ENCODE measurements around the gene SRF. TPM values are rescaled to one million over a fixed set of nuclear protein-coding genes. Genes with fewer than 3 reads are reported as not detected.

Gene SRF
- total and polyA plus RNA-seq, 2 donors (not counting 3 experiments of a cell fraction or from before 2014, with no cell fraction given) = 34.4 to 55.8 TPM

DNA sequence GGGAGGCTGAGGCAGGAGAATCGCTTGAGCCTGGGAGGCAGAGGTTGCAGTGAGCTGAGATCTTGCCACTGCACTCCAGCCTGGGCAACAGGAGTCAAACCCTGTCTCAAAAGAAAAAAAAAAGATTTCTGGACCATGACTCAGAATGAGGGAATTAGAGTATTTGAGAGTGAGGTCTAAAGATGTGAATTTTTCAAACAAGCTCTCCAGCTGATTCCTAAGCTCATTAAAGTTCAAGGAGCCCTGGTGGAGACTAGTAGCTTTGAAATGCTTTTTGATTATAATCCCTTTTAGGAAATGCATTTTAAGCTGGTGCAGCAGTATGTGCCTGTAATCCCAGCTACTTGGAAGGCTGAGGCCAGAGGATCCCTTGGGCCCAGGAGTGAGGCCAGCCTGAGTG lies 21.8 kb upstream of the SRF start:
- TF ChIP-seq MYC (IDR thresholded peaks at IDR 0.05; ENCODE audit: low read depth, low read length) (no peak), POLR2A (IDR thresholded peaks at IDR 0.05; ENCODE audit: low read depth, low read length) (no peak), JUN (IDR thresholded peaks at IDR 0.05; ENCODE audit: borderline replicate concordance, insufficient read depth, insufficient read length, low read depth) (no peak), MAX (IDR thresholded peaks at IDR 0.05; ENCODE audit: insufficient read depth, insufficient read length) (no peak), CTCF (IDR thresholded peaks at IDR 0.05; ENCODE audit: extremely low read depth in 1 of 2, insufficient read depth in 1 of 2, low read depth in 1 of 2, low read length in 2 of 2) (no peak), GATA2 (IDR thresholded peaks at IDR 0.05; ENCODE audit: insufficient read depth, insufficient read length, low read depth, low read length) (no peak), POLR2AphosphoS5 (IDR thresholded peaks at IDR 0.05; ENCODE audit: insufficient read depth, low read depth, low read length) (no peak), EZH2 (IDR thresholded peaks at IDR 0.05; ENCODE audit: borderline replicate concordance, low read depth, low read length, severe bottlenecking) (no peak), FOS (IDR thresholded peaks at IDR 0.05; ENCODE audit: borderline replicate concordance, insufficient read depth, low read length) (no peak)
- no peak overlapping the region for H3K4me3 ChIP-seq (replicated peaks in 1 of 3; ENCODE audit: insufficient read depth in 1 of 3, low read depth in 1 of 3, low read length in 3 of 3)
- no peaks in the 10 kb centered on the region for H3K79me2 ChIP-seq (ENCODE audit: control insufficient read depth, insufficient read depth, low read length)
- no peak overlapping the region for H3K9ac ChIP-seq (replicated peaks; ENCODE audit: extremely low read depth, insufficient read depth, low read length)
- no peaks in the 10 kb centered on the region for H3K27me3 ChIP-seq (ENCODE audit: control insufficient read depth in 2 of 2, insufficient read depth in 2 of 2, low read length in 2 of 2)
- no peaks in the 10 kb centered on the region for H4K20me1 ChIP-seq (replicated peaks; ENCODE audit: control insufficient read depth, extremely low read depth, insufficient read depth, low read length)
- no peak for DNase-seq (ENCODE audit: low read depth, low spot score)
- no peak overlapping the region for H3K4me2 ChIP-seq (ENCODE audit: insufficient read depth, low read length)
- ChIA-PET POLR2A (interaction anchor here (0.6 kb wide), 1 partner anchor 15 kb away, joined by 3 read pairs; no protein-coding TSS in a partner anchor), CTCF (interaction anchor here (1.0 to 1.3 kb wide), 3 partner anchors 14 to 357 kb away, joined by 3 read pairs; partner anchors contain the start of gene DNPH1)
- no peaks in the 10 kb centered on the region for H3K9me3 ChIP-seq (replicated peaks; ENCODE audit: control insufficient read depth, insufficient read depth, low read length)
- no peak overlapping the region for H3K27ac ChIP-seq (ENCODE audit: insufficient read depth, low read depth, low read length)
- H3K9me1 ChIP-seq (replicated peaks; ENCODE audit: control insufficient read depth, extremely low read depth, insufficient read depth, low read length) = no peaks in the 10 kb centered on the region
- intact Hi-C loops (cut with micrococcal nuclease) = no loop called here
- H2AFZ ChIP-seq (ENCODE audit: low read depth, low read length) = no peak overlapping the region
- no TSS peak for BruUV-seq (replicated peaks)
- FAIRE-seq = no peak
- H3K36me3 ChIP-seq (ENCODE audit: control insufficient read depth in 2 of 2, extremely low read depth in 1 of 2, insufficient read depth in 2 of 2, low read length in 2 of 2) = no peaks in the 10 kb centered on the region
- dilution Hi-C loops (cut with MboI; ENCODE audit: extremely low pct_ligation_motif_present, low sequenced_read_pairs) = no loop called here
- peaks cover 5% of the 10 kb centered on the region for H3K4me1 ChIP-seq (ENCODE audit: control insufficient read depth, extremely low read depth, insufficient read depth, low read length)
